DMS114 treated with DMSO at 0.1 percent for 48 hours (cell line): ENCODE measurements around the gene HARS1.
A peak's percentile ranks its signal among the peaks of the same experiment; 100 is the strongest.
"Not testable (repeated sequence)": the region's sequence is repeated elsewhere in the genome, so short reads cannot be mapped to it uniquely, and the experiment has no call there.

Experiments used
- DNase-seq: peaks from one replicate; lab custom pipeline; 2025; ENCODE audit not compliant: unreplicated experiment; lab: John Stamatoyannopoulos, UW

Gene HARS1

DNA sequence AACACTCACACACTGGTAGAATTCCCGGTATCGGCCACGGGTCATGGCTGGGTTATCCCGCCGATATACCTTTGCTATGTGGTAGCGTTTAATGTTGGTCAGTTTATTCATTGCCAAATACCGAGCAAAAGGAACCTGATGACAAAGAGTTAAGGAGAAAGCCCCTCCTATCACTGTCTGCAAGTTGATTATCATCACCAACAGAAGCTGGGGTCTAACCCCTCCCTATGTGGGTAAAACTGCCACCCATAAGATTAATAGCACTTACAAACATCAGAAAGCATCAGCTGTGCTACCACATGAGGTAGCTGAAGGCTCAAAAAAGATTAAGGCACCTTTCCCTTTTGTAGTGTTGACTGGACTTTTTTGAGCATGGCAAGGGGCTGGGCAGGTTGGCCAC is 12.2 kb downstream of the HARS1 start:
- no peak for DNase-seq

GRCh38 chr5:140677947-140678346 is 13.2 kb downstream of the HARS1 start:
- DNase-seq: no peak

- no peak for DNase-seq
Measured at GRCh38 chr5:140674629-140675028, 16.5 kb downstream of the HARS1 start.

GRCh38 chr5:140674211-140674610 is 17.0 kb downstream of the HARS1 start:
- DNase-seq: no peak

DNA sequence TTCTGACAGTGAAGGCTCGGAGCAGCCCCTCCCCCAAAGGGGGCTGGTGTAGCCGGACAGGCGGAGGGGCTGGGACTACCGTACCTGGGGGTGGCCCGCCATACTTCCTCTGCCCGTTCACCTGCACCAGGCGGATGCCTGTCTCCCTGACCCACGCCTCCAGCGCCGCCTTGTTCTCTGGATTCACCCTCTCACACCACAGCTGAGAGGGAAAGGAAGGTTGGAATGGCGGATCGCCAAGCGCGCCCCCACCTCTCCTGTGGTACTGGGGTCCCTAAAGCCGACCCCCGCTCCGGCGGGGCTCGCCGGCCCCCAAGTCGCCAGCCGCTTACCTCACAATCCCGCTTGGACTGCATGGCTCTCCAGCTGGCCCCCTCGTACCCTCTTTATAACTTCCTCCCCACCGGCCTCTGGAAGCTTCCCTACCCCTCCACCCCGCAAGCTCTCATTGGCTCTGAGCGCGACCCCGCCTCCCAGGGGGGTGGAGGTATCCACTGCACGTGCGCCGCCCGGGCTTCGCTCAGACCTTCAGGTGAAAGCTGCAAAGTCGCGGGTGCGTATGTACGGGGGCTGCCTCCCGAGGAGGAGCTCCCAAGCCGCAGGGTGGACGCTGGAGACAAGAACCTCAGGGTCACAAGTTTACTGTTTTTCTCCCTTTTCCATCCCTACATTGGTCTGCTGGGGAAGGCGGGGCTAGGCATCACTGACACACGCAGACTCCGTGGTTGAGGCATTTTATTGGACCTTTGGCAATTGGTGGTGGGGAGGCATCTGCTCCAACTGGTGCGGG is 17.8 kb downstream of the HARS1 start, which contains the start of gene DND1:
DND1 (minus strand) TSS at position 390 of the 790 bp plus-strand sequence; CDS start at position 356, 34 bp downstream.
- no peak for DNase-seq

DNA sequence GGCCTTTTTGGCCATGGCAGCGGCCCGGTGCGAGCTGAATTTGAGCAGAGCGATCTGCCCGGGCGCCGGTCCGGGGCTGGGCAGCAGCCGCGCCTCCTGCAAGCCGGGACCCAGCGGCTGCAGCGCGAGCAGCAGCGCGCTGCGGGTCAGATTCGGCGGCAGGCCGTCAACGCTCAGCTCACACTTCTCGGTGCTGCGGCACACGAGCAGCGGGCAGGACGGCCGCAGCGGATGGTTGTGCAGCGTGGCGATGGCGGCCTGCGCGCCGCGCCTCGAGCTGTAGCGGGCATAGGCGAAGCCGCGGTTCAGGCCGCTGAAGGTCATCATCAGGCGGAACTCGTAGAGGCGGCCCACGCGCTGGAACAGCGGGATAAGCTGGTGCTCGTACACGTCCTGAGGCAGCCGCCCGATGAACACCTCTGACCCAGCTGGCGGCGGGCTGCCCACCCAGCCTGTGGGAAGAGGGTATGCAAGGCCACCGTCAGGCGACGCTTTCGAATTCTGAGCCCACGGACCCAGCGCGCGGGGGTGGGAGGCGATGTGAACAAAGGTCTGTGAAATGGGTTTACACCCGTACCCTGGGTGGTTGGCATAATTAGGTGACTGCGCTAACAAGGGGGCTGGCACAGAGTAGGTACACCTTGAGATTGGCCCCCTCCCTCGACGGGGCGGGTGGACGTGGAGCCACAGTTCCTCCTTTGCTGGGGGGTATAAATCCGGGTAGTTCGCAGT is 18.5 kb downstream of the HARS1 start:
- DNase-seq: no peak

DNA sequence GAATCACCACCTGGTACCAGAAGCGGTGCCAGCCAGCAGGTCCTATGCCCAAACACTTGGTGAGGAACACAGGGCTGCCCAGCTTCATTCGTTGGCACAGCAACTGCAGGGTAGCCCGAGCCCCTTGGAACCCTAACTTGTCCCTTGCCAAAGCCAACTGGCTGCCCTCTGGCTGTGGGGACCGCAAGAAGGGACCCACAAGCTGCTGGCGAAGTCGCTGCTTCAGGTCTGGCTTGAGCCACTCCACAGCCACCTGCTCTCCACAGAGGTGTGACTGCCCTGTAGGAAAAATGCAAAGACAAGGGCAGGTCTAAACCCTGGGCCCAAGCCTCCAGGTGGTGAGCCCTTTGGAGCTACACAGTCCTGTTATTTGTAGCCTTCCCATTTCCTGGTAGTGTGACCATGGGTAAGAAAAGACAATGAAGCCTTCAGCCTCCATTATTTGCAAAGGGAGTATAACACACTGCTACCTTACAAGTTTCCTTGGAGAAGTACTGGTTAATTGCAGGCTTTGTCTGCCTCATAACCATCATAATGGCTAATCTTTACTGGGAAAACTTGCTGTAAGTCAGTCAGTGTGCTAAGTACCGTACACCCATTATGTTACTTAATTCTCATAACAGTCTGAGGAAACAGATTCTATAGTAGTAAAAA is 19.6 kb downstream of the HARS1 start:
- no peak for DNase-seq

- not testable (repeated sequence) for DNase-seq
Measured at GRCh38 chr5:140671035-140671434, 20.1 kb downstream of the HARS1 start.

DNA sequence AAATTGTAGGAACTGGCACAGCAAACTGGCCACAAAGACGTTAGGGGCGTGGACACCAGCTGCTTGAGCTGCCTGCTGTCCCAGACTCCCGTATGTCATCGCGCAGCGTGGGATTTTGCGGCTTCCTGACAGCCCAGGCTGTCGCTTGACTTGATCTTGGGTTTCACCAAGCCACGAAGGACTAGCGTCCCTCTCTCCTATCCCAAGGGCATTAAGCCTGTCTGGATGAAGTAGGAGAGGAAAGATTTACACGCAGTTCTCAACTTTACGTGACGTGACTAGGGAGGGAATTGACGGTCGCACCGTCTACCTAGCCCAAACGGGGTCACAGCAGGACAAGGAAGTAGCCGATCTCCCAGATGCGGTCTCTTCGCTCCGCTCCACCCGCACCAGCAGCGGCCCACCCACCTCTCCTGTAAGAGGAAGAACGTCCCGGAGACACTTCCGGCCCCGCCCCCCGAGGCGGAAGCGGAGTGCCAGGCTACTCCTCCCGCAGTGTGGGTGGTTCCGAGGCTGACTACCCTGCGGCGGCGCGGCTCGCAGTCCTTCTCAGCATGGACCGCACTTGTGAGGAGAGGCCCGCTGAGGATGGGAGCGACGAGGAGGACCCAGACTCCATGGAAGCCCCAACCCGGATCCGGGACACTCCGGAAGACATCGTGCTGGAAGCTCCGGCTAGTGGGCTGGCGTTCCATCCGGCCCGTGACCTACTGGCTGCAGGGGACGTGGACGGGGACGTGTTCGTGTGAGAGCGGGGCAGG is 26.6 kb downstream of the HARS1 start, which contains the start of gene WDR55:
WDR55 (plus strand) TSS at position 546 of the 761 bp plus-strand sequence; CDS start at position 555, 9 bp downstream.
- DNase-seq: peak; percentile 93

GRCh38 chr5:140664030-140664358 is 27.2 kb downstream of the HARS1 start:
- DNase-seq: no peak

DNA sequence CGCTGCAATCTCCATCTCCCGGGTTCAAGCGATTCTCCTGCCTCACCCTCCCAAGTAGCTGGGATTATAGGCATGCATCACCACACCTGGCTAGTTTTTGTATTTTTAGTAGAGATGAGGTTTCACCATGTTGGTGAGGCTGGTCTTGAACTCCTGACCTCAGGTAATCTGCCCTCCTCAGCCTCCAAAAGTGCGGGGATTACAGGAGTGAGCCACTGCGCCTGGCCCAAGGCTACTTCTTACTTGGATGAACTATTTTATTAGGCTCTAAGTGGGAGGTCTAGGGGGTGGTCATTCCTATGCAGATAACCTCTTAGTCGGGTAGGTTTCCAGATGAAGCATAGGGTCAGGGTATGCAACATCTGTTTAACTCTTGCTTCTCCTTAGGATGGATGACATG is 30.8 kb downstream of the HARS1 start:
- DNase-seq: not testable (repeated sequence)

- no peak for DNase-seq
Measured at GRCh38 chr5:140658870-140659269, 32.3 kb downstream of the HARS1 start.

DNA sequence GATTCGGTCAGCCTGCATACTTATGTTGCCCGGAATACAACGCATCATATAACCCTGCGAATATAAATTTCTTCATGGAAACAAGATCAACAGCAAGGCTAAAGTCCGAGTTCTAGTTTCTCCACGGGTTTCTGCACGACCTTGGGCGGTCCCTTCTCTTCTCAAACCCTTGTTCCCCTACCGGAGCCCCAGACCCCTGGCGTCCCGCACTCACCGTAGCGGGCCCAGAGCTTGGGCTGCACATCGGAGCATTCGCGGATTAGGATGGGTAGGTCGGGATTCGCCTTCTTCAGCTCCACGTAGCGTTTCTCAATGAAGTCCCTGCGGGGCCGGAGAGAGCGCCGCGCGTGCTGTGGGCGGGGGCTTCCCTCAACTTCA is 44.1 kb downstream of the HARS1 start:
- no peak for DNase-seq

- DNase-seq: no peak
Measured at GRCh38 chr5:140642718-140643117, 48.5 kb downstream of the HARS1 start.

GRCh38 chr5:140641716-140642115 is 49.5 kb downstream of the HARS1 start:
- no peak for DNase-seq

DNA sequence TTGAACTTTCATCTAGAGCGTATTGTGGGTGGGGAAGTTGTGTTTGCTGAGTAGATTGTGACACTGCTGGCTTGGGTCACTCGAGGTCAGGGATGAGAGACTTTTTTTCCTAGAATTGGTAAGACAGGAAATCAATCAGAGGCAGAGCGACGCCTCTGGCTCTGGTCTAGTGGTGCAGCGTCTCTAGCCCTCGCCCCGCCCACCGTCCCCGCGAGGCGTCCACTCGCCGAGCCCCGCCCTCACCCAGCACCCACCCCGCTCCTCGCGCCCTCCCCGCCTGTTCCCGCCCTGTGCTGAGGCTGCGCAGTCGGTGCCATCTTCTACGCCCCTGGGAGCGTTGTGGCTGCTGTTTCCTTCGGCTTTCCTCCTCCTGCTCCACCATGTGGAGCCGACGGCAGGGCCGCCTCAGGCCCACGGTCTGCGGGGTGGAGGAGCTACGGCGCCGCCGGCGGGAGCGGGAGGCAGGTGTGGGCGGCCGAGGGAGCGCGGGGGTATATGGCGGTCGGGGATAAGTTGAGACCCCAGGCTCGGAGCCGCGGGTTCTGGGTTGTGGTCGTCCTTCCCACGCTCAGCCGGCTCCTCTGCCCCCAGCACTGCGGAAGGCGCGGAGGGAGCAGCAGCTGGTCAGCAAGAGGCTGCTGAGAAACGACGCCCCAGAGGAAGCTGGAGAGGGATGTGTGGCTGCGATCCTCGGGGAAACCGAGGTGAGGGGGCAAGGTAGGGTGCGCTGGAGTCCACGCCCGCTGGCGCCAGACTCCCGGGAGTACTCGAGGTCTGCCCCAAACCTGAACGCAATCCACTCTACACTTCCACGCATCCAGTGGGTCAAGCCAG is 51.8 kb downstream of the HARS1 start, which contains the start of gene TMCO6:
TMCO6 (plus strand) TSS at position 304 of the 834 bp plus-strand sequence; CDS start at position 381, 77 bp downstream.
- peak; percentile 93 for DNase-seq

- DNase-seq: not testable (repeated sequence)
Measured at GRCh38 chr5:140638898-140639147, 52.3 kb downstream of the HARS1 start.

- no peak for DNase-seq
Measured at GRCh38 chr5:140637371-140638100, 53.6 kb downstream of the HARS1 start.
